Activated T-cell treated with anti-CD3 and anti-CD28 coated beads, Interleukin-2, amount 50 U/mL, for 48 hours (primary cell): ENCODE measurements around the gene DUSP15.
A peak's percentile ranks its signal among the peaks of the same experiment; 100 is the strongest.
"Not testable (repeated sequence)": the region's sequence is repeated elsewhere in the genome, so short reads cannot be mapped to it uniquely, and the experiment has no call there.

Experiments used
- DNase-seq, 2 experiments: peaks; one replicate each; pipeline ENCODE4 v3.0.0-alpha.2; 2020

DUSP15 gene, protein sequence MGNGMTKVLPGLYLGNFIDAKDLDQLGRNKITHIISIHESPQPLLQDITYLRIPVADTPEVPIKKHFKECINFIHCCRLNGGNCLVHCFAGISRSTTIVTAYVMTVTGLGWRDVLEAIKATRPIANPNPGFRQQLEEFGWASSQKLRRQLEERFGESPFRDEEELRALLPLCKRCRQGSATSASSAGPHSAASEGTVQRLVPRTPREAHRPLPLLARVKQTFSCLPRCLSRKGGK

DNA sequence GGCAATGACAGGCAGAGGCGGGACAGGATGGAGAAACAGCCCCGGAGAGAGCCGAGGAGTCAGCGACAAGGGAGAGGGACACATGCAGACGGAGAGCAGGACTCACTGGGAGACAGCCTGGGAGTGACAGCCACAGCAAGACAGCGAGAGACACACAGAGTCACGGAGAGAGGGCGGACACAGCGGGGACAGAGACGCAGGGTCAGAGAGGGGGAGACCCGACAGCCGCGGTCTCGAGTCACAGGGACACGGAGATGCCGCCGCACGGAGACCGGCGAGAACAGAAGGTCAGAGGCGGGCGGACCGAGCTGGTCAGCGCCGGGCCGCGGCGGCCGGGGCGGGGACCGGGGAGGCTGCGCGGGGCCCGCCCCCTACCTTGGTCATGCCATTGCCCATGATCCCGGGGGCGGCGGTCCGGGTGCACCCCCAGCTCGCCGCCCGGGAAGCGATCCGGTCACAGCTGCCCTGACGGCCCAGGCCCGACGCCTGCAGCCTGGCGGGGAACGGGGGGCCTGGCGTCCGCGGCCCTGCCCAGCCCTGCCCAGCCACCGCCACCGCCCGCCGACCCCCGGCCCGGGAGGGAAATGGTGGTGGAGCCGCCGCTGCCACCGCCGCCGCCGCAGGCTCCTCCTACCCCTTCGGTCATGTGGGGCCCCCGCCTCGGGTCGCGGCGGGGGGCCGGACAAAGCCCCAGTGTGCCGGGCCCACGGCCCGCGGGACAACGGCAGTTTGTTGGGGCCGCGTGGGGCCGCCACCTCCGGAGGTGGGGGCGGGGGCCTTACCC, at the start of gene DUSP15, which contains the start of gene TTLL9:
TSS of gene DUSP15 (minus strand) at position 586 of the 784 bp plus-strand sequence. CDS start at position 396, 190 bp downstream.
TSS of gene TTLL9 (plus strand) at position 693 of the 784 bp plus-strand sequence. CDS start 493 bp downstream, outside the sequence.
- peak in 1 of 2 experiments; percentile 31 for DNase-seq

DNA sequence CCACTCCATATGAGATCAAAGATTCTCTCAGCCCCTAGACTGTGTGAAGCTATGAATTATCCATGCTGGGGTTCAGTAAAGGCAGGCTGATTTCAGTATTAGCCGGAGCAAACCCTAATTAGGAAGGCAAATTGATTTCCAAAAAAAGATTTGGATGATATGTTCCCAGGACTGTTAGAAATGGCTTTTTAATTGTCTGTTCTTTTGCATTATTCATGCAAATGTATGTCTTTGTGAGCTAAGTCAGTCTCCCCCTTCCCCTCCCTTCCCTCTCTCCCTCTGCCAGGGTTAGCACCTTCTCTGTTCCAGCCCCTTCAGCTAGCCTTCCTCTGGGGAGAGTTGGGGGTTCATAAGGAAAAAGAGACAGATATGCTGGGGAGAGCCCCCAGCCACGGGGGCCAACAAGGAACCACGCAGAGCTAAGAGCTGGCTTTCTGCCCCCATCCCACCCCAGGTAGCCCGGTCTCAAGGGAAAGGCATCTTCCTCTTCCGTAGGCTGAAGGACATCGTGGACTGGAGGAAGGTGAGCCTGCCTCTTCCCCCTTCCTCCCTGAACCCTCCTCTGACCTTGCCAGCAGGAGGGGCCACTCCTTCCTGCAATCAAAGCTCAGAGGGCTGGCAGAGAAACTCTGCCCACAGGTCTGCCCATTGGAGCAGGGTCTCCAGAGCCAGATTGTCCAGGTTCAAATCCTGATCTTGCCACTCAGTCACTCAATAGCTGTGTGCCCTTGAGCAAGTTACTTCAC, 49.3 kb upstream of the DUSP15 start:
- DNase-seq = no peak

DNA sequence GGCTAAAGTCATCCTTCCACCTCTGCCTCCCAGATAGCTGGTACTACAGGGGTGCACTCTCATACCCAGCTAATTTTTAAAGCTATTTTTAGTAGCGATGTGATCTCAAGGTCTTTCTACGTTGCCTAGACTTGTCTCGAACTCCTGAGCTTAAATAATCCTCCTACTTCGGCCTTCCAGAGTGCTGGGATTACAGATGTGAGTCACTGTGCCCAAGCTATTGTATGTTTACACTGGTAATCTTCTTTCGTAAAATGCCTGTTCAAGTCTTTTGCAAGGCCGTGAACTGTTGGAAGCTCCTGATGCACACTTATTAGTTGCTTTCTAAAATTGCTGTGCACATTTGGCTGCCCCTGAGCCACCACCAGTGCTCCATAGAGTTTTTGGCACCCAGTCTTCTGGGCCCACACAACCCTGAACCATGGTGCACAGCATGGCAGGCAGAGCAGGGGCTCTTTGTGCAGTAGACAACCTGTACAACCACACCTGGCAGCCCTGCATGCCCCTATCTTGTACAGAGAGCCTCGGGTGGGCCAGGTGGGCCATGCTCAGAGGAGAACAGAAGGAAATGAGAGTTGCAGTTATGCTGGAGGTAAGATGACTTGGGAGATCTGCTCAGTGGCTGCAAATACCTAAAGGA, 48.3 kb upstream of the DUSP15 start:
- no peak for DNase-seq

DNA sequence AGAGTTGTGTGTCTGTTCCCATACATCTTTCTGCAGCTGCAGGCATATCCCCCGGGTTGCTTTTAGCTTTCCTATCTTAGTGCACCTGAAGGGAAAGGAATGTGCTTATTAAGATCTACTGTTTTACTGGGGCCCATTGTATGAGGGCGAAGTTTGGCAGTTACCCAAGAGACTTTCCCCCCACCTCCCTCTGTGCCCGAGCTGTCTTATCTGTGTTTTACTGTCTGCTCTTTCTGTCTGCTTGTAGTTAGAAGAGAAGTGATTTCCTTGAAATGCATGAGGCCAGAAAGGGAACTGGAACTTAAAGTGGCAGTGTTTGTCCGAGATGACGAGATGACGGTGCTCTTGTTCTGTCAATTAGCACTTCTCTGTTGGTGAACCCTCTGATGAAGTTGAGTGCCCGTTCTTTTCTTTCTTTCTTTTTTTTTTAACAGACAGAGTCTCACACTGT, 47.7 kb upstream of the DUSP15 start:
- not testable (repeated sequence) for DNase-seq

DNA sequence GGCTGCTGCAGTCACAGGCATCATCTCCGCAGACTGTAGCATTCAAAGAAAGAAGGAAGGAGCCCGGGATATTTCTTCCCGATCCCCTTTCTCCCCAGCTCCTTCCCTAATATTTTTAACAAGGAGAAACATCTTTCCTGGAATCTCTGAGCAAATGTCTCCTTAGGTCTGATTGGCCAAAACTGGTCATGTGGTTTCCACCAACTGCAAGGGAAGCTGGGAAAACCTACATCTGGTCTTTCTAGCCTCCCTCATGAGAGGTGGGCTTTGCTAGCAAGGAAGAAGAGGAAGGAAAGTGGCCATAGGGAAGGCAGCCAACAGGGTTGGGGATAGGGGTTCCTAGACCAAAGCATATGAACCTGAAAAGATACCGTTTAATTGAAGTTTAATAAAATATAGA, 46.4 kb upstream of the DUSP15 start:
- DNase-seq = no peak

DNA sequence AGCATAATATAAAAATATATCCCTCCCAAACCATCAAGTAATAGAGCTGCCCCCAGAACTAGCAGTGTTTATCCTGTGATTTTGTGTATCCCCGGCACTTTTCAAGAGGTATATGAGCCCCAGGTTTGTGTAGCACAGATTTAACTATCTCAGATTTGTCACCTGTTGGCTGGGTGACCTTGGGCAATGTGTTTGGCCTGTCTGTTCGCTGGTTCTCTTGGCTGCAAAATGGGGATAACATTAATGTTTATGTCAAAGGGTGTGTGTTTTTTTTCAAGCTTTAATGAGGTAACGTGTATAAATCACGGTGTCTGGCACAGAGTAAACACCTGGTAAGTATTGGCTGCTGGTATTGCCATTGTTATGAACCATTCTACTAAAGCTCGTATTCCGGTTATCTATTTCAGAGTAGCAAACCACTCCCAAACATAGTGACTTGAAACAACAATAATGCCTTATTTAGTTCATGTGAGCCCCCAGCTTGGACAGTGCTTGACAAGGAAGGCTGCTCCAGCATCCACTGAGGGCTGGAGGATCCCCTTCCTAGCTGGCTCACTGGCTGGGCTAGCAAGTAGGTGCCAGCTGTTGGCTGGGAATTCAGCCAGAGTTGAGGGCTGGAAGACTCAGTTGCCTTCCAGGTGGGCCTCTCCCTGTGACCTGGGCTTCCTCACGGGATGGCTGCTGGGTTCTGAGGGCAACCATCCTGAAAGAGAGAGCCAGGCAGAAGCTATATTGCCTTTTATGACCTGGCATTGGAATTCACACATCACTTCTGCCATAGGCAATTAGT, 45.4 kb upstream of the DUSP15 start:
- no peak for DNase-seq

DNA sequence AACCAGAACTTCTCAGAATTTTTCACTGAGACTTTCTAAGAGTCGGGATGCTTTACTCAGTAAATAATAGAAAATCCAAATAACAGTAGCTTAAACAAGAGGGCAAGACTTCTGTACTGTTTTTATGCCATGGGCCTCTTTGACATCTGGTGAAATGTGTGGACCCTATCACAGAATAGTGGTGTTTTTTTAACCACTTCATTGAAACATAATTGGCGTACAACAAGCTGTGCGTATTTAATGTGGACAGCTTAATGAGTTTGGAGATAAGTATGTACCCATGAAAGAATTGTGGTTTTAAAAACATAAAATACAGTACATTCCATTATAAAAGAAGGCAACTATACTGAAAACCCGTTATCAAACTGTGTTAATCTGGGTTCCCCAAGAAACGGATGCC, 43.8 kb upstream of the DUSP15 start:
- no peak for DNase-seq

DNA sequence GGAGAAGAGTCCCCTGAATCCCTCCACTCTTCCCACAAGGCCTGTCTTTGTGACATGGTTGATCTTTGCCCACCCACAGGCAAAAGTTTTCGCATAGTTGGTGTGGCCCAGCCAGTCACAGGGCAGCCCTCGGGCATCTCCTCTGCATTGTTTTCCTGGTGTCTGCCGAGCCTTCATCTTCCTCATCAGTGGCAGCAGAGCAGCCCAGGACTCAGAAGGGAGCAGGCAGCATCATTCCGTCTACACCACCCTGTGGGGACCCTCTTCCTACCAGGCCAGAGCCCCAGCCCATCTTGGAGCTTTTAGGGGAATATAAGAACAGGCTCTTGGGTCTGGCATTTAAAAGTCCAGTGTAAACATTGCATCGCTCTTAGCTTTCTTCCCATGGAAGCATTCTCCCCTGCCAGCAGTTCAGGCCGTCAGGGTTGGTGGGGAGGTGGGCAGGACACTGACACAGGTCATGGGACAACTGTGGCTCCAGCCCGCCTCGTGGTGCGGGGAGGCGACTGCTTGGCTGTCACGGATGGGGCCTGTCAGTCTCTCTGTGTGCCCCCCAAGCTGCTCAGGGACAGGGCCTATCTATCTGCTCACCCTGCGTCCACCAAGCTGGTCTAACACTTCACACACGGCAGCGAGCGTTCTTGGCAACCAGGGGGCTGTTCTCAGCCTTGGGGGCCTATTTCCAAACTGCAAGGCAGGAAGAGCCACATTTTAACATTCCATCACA, 43.3 kb upstream of the DUSP15 start:
- DNase-seq = no peak

DNA sequence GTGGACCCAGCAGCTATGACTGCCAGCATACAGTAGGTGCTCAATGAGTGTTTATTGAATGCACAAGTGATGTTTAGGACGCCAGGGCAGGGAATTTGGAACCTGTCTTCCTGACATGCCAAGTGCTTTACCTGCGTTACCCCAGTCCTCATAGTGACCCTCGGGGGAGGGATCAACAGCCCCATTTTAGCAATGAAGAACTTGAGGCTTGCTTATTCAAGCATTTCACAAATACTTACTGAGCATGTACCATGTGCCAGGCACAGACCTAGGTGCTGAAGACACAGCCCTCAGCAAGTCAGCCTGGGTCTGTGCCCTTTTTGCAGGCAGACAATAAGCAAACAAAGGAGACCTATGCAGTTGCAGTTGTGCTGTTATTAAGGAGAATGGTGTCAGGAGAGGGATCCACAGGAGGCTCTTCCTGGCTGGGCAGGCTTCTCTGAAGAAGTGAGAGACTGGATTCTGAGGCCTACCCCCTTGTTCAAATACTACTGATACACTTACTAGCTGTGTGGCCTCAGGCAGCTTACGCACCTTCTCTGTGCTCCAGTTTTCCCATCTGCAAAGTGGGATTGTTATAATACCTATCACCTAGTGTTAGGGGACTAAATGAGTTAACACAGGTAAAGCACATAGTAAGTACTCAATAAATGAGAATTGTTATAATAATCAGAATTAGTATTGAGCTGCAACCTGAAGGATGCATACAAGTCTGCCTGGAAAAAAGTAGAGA, 39.9 kb upstream of the DUSP15 start:
- no peak for DNase-seq

DNA sequence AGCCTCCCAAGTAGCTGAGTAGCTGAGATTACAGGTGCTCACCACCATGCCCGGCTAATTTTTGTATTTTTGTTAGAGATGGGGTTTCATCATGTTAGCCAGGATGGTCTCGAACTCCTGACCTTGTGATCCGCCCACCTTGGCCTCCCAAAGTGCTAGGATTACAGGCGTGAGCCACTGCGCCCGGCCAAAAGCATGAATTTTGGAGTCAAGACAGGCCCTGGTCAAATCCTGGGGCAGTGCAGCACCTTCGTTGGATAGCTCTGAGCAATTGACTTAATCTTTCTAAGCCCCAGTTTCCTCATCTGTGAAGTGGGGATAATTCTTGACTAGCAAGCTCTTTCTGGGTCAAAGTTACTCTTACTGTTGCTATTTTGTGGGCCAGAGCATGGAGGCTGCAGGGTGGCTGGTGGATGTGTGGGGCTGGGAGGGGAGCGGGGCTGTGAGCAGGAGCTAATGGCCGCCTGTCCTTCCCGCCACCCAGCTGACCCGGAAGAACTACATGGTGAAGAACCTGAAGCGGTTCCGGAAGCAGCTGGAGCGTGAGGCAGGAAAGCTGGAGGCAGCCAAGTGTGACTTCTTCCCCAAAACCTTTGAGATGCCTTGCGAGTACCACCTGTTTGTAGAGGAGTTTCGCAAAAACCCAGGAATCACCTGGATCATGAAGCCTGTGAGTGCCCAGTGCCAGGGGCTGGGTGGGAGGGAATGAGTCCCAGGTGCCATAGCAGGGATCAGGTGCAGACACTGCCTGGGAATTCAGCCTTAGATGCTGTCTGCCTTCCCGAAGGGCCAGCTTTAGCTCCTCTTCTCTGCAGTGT, 39.1 kb upstream of the DUSP15 start:
- no peak for DNase-seq

DNA sequence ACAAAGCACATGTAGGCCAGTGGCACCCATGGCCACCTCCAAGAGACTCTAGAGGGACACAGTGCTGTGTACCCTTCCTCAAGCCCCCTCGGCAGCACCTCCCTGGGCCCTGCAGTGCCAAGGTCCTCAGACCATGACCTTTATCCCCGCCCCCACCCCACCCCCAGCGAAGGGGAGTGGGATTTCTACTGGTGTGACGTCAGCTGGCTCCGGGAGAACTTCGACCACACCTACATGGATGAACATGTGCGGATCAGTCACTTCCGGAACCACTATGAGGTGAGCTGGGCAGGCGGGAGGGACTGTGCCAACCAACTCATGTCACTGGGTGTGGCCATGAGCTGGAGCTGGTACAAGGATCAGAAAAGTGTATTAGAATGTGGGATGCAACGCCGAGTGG, 38.1 kb upstream of the DUSP15 start:
- no peak for DNase-seq

DNA sequence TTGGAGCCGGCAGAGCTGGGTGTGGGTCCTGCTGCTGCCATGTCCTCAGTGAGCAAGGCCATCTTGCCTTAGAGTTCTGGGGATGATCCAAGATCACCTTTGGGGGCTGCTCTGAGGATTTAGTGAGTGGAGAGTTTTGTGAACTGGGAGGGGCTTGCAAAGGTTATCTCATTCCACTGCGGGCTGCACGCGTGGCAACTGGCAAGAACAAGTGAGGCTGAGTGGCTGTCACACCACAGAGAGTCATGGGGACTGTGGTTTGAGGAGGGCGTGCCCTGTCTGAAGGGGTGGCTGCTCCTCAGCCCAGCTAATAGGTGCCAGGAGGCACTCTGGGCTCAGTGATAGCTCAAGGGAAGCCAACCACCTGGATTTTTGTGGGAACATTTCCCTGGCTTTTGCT, 37.7 kb upstream of the DUSP15 start:
- no peak for DNase-seq

DNA sequence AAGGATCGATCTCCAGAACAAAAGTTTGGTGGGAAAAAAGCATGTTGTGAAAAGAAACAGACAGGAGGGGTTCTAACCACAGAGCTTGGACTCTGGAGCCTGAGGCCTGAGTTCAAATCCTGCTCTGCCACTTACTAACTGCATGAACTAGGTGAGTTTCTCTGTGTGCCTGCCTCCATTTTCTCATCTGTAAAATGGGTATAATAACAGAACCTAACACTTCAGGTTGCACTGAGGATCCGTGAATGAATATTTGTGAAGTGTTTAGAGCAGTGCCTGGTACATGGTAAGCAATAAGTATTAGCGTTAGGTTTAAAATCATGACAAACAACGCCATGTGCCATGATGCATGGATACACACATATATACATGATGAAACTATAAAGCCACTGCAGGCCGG, 36.7 kb upstream of the DUSP15 start:
- DNase-seq = no peak

DNA sequence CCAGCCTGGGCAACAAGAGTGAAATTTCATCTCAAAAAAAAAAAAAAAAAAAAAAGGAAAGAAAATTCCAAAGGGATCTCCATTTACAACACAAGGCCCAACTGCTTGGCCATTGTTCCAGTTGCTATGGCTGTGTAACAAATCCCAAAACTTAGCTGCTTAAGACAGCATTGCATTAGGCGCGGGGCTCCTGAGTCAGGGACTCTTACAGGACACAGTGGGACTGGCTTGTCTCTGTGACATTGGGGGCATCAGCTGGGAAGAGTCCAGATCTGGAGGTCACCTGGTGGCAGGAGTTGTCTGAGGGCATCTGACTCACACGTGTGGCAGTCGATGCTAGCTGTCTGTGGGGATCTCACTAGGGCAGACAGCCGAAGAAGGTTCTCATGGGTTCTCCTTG, 35.7 kb upstream of the DUSP15 start:
- DNase-seq = no peak

DNA sequence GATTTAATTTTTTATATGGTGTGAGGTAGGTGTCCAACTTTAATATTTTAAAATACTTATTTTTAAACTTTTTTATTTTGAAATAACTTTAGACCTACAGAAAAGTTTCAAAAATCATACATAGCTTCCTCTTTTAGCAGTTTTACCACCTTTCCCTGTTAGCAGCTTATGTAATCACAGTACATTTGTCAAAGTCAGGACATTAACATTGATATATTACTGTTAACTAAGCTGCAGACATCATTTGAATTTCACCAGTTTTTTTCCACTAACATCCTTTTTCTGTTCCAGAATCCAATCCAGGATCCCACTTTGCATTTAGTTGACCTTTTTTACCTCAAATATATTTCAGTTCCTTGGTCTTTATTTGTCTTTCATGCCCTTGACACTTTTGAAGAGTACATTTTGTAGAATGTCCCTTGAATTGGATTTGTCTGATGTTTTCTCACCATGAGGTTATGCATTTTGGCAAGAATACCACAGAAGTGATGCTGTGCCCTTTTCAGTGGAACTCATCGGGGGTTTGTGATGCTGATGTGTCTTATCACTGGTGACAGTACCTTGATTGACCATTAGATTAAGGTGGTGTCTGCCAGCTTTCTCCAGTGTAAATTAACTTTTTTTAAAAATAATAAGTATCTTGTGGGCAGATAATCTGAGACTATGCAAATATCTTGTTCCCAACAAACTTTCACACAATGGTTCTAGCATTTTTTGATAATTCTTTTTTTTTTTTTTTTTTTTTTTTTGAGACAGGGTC, 33.5 kb upstream of the DUSP15 start:
- no peak for DNase-seq

DNA sequence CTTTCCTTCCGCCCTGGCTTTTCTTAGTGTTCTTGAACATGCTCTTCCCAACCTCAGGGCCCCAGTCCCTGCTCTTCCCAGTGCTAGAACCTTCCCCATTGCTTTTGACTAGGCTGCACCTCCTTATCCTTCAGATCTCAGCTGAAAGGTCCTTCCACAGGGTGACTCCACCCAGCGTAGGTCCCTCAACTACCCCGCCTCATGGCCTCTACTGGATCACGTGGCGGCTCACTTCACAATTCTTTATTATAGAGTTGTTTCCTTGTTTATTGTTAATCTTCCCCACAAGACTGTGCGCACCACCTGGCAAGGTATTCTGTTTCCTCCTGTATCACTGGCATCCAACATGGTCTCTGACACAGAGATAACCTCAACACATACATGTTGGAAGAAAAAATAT, 31.3 kb upstream of the DUSP15 start:
- DNase-seq = no peak

DNA sequence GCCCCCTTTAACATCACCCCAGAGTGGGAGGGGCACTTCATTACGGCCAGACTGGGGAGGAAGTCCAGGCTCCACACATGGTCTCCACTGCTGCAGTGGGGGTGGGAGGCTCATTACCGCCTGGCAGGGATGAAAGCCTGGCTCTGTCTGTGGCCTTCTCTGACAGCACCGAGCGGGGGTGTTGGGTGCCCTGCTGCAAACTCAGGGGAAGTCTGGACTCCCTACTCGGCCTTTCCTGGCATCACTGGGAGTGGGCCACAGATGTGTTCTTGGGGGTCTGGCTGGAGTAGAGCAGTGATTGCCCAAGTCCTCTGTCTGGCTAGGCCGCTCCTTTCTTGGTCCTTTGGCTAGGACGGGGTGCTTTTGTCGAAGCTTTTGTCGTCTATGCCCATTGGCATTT, 27.2 kb upstream of the DUSP15 start:
- DNase-seq = no peak

DNA sequence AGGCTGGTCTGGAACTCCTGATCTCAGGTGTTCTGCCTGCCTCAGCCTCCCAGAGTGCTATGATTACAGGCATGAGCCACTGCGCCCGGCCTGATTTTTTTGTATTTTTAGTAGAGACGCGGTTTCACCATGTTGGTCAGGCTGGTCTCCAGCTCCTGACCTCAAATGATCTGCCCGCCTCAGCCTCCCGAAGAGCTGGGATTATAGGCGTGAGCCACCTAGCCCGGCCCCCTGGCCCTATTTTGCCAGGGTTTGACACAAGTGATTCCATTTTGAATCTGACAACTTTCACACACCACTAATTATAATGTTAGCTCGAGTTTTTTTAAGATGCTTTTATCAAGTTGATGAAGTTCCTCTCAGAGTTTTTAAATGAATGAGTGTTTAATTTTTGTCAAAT, 25.7 kb upstream of the DUSP15 start:
- no peak for DNase-seq
